Occipital lobe (tissue), 2 donors: Measurements from ENCODE around the gene SARNP. TPM values are rescaled to one million over a fixed set of nuclear protein-coding genes. Genes with fewer than 3 reads are reported as not detected.
"Not testable (repeated sequence)": the region's sequence is repeated elsewhere in the genome, so short reads cannot be mapped to it uniquely, and the experiment has no call there.

Source experiments
- DNase-seq: peaks from one replicate; lab custom pipeline; 2025; lab: John Stamatoyannopoulos, UW
- total RNA-seq: library from RNA; depleted of rRNA; stranded (reverse); fragments of >200 nt; gene quantifications from one replicate; pipeline ENCODE4 v1.2.3, GENCODE V29; 2014

Gene SARNP
- total RNA-seq, 1 donor from 2014 or later = 84.7 TPM

DNA sequence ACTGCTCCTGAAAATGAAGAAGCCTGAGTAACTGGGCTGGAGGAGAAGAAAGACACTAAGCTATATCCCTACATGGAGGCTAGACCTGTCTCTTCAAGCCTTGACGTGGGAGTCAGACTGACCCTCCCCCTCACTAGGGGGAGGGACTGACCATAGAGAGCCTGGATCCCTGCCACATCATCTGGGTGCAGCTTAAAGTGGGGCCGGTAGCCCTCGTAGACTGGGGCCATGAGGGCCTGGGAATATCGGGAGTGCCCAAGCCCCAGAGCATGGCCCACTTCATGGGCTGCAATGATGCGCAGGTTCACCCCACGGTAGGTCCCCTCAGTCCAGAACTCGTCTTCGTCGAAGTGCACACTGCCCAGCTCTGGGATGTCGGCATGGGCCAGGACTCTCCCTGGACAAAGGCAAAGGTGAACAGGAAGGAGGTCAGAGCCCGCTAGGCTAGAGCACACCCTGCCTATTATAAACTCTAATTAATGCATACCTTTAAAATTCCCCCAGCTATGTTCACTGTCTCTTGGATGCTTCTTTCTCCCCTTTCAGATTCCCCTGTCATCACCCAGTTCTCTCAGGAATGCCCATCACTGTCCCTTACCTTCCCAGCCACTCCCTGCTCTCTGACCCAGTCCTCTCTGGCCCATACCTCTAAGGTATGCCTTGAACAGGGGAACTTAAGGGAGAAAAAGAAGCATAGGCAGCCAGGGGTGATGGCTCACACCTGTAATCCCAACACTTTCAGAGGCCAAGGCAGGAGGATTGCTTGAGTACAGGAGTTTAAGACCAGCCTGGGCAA, 22.0 kb upstream of the SARNP start:
- no peak for DNase-seq

DNA sequence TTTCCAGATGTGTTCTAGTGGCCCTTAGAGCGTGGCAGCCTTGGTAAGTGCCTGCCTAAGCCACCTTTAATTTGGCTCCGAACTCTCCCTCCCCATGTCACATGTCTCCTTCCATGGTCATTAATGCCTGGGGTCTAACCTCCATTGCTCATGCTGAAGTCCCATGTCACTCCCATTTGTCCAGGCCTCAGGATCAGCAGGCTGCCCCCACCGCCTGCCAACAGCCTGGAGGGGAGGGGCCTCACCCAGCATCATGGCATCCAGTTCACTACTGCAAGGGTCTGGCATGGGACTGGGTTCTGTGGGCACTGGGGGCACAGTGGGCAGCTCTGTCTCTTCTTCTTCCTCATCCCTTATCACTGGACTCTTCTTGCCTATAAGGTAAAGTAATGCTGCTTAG, 20.8 kb upstream of the SARNP start:
- no peak for DNase-seq

- DNase-seq = not testable (repeated sequence)
Observed at GRCh38 chr12:55834400-55834799, 16.9 kb upstream of the SARNP start.

GRCh38 chr12:55833056-55833455, 15.5 kb upstream of the SARNP start:
- no peak for DNase-seq

- no peak for DNase-seq
Observed at GRCh38 chr12:55831447-55831815, 13.9 kb upstream of the SARNP start.

DNA sequence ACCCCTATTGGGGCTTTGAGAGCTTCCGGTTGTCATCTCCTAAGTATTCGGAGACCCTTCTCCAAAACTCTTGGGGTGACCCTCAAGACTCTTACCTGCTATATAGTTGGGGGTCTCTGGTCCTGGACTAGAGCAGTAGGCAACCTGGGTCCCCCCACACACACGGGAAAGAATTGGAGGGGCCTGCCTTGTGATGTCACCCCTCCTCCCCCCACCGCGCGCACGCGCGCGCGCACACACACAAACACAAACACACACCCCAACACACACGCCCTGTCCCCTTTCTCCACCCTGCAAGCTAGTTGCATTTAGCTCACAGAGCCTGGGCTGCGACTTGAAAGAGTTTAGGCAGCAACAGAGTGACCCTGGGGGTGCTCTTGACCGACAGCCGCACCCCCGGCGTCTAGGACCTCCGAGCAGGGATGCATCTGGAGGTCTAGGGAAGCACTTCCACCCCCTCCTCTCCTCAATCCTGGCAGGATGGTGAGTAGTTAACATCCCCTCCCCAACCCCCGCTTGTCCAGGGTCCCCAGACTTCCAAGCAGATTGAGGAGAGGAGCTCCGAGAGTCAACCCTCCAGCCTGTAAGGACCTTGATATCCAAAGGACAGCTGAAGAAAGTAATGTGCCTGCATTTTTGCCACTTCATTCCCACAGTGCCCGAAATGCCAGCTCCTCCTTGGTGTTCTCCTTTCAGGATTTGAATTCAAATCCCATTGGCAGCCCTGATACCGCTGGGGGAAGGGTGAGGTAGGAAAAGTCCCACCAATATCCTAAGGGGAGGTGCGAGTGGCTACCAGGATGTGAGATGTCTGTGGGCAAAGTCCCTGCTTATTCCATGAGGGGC, 13.3 kb upstream of the SARNP start:
- DNase-seq = peak; percentile 71

DNA sequence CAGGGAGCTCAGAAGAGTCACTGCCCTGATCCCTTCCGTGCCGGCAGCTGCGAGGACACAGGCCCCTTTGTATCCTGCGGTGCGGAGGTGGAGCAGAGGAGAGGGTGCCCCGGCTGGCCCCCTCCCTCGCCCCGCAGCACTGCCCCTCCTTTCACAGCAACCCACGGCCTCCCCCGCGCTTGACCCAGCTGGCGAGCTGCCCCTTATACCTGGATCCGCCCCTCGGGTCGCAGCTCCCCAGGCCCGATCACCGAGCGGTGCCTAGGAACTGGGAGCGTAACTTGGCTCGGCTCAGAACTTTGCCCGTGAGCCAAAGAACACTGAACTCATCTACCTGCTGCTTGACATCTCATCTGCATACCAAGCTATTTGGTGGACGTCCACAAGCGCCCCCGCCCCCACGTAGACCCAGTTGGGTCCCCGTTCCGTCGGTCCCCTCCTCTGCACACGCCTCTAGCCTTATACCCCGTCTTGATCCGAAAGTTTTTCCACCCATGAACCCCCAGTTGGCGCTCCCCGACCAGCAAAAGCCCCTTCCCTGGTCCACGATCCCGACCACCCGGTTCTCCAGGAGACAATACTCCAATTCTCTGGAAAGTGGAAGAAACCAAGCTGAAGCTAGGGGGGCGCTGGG, 12.6 kb upstream of the SARNP start:
- no peak for DNase-seq

DNA sequence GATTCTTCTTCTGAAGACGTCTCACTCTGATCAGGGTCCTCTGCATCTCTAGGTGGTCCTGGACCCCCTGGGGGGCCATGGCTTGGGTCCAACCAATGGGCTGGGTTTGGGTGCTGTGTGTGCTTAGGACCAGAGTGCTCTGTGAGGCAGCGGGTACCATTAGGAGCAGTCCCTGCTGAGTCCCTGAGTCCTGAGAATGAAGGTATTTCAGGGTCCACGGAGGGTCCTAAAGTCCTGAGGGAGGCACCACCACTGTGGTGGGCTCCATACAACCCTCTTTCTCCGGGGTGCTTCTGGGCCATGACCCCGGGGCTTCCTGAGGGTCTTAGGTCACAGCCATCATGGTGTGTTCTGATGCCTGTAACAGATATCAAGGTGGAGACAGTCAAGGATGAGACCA, 10.8 kb upstream of the SARNP start:
- no peak for DNase-seq

GRCh38 chr12:55827806-55828205, 10.3 kb upstream of the SARNP start:
- DNase-seq = no peak

DNA sequence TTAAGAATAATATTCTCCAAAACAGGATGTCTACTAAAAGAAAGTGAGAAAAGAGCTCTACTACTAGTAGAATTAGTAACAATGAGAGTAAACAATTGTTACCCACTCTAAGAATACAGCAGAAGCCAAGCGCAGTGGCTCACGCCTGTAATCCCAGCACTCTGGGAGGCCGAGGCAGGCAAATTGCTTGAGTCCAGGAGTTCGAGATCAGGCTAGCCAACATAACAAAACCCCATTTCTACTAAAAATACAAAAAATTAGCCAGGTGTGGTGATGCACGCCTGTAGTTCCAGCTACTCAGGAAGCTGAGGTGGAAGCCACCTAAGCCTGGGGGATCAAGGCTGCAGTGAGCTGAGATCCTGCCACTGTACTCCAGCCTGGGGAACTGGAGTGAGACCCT, 7.2 kb upstream of the SARNP start:
- DNase-seq = no peak

- no peak for DNase-seq
Observed at GRCh38 chr12:55823419-55823818, 5.9 kb upstream of the SARNP start.

DNA sequence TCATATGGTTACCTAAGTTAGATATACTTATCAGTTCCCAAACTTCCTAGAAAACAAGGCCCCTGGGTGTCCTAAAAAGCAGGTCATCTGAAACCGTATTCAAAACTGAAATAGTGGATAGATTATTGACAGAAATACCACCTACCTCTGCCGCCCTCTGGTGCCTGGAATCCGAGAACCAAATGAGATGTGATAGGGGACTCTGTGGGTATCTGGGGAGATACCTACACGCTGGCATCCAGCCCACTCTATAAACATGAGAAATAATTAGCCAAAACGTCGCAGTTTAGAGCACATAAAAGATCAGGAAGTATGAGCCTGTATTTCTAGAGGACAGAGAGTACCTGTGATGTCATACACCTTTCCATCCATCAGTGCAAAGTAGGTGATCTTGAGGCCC, 4.7 kb upstream of the SARNP start:
- no peak for DNase-seq

DNA sequence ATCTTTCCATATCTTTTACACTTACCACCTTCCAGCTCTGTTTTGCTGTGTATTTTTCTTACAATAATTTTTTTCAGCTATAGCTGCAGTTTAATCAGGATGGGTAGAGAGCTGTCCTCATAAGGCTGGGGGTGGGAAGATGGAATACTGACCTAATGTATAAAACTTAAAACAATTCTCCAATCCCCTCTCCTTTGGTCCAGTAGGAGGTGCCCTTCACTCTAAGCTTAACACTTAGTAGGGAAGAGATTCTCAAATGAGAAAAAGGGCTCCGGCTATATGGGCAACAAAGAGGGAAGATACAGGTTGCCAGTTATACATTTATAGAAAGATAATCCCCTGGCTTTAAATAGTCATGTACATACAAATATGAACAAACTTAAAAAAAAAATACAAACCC, 3.2 kb upstream of the SARNP start:
- no peak for DNase-seq

DNA sequence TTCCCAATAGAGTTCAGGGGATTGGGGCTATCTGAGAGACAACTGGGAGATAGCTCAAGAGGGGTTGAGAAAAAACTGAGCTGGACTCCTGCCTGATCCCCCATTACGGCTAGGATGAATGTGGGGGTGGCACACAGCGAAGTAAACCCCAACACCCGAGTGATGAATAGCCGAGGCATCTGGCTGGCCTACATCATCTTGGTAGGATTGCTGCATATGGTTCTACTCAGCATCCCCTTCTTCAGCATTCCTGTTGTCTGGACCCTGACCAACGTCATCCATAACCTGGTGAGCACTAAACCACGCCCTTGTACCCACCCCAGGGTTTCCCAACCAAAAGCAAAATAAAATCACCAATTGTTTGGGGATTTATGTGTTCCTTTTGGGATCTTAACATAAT, 1.4 kb upstream of the SARNP start:
- no peak for DNase-seq

DNA sequence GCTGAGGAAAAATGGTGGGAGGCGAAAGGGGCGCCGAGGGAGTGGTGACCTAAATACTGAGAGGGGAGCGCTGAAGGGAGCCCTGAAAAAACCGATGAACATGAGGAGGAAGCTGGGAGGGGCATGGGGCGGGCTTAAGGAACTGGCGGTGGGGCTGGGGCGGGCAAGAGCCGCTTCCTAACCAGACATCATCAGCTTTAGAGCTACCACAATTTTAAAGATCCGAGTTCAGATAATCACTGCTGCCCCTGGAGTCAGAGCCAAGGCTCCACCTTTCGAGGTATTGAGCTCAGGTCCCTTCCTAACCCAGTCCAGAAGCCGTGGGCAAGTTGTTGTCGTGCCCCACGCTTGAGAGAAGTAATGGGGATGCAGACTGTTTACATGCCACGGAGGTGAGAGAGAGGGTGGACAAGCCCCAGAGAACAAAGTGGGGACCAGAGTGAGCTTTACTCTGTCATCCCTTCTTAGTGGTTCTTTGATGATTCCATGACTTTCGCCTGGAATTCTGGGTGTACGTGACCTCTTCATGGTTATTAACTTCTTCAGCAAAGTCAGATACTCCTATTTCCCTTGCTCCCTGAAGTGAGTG, 710 bp upstream of the SARNP start:
- DNase-seq = no peak

GRCh38 chr12:55816881-55817344, 611 bp downstream of the SARNP start:
- DNase-seq = no peak

- no peak for DNase-seq
Observed at GRCh38 chr12:55815473-55815872, 2.1 kb downstream of the SARNP start.

DNA sequence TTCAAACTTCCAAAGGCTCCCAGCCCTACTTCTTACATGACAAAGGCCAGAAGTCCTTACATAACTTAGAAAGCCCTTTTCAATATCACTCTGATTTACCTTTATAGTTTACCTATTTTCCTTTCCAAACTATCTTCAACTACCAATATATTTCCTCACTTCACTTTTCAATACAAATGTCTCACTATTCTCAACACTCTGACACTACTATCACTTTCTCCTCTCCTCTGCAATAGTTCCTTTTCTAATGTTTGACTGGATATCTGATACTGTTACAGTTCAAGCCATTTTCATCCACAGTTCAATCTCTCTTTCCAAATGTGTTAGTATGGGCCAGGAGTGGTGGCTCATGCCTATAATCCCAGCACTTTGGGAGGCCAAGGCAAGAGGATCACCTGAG, 3.3 kb downstream of the SARNP start:
- no peak for DNase-seq

- DNase-seq = no peak
Observed at GRCh38 chr12:55812088-55812487, 5.4 kb downstream of the SARNP start.

DNA sequence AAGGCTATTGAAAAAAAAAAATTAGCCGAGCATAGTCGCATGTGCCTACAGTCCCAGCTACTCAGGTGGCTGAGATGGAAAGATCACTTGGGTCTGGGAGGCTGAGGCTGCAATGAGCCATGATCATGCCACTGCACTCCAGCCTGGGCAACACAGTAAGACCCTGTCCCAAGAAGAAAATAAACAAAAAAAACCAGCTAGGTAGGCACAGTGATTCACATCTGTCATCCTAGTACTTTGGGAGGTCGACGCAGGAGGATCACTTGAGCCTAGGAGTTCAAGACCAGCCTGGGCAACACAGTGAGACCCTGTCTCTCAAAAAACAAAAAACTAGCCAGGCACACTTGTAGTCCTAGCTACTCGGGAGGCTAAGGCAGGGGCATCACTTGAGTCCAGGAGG, 8.2 kb downstream of the SARNP start:
- DNase-seq = no peak

DNA sequence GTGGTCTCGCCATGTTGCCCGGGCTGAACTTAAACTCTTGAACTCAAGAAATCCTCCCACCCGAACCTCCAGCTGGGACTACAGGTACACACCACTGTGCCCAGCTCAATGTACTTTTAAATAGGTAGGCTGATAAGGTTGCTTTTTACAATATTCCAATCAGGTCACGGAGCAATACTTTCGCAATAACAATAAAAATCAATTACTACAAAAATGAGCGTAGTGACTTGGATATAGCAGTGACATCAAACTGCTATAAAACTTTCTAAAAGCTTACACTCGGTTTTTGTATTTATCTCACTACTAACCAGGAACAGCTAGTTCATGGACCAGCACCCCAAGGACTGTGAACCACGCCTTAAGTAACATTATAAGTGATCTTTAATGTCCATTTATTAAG, 10.5 kb downstream of the SARNP start:
- DNase-seq = no peak

DNA sequence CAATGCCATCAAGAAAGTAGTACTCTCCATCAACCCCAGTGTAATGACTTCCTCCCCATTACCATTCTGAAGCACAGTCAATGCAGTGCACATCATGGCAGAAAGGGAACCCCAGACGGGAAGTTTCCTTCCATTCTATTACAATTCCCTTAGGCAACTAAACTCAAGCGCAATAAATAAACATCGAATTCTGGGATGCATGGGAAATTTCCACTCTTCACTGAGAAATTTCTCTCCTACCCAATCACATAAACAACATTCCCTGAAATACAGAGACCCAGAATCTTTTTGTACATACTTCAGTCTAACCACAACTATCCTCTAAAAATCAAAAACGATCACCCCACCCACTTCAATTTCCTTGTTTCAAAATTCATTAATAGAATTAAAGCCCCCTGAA, 20.0 kb downstream of the SARNP start:
- no peak for DNase-seq
